DMS114 treated with DMSO at 0.1 percent for 48 hours (cell line): ENCODE data around the gene XRCC5.
"Not testable (repeated sequence)": the region's sequence is repeated elsewhere in the genome, so short reads cannot be mapped to it uniquely, and the experiment has no call there.

Experiments
- DNase-seq: peaks from one replicate; lab custom pipeline; 2025; ENCODE audit not compliant: unreplicated experiment; lab: John Stamatoyannopoulos, UW

Gene XRCC5

GRCh38 chr2:216116418-216116817 lies 7.3 kb downstream of the XRCC5 start:
- DNase-seq = no peak

DNA sequence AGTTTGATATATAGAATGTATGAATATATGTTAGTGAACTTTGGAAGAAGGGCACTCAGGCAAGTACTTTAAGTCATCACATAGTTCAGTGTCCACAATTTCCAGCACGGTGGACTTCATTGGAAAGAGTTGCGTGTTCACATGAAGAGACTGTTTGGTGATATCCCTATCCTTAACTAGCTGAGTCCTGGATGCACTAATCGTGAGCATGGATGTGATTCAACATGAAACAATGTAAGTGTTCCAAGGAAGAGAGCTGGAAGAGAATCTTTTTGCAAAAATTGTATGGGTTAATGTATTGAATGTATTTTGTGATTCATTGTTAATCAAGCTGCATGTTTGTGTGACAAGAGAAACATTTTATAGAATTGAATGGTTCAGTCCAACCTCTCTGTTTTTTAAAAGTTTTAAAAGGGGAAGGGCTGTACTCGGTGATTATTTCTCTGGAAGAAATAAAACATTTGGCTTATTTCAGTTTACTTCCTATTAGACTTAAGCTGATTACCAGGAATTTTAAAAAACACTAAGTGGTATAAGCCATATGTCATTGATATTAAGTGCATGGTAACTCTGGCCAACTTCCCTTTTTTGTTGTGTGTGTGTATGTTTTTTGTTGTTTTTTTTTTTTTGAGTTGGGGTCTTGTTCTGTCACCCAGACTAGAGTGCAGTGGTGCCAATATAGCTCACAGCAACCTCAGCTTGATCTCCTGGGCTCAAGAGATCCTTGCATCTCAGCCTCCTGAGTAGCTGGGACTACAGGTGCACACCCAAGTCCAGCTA lies 8.6 kb downstream of the XRCC5 start:
- no peak for DNase-seq

- DNase-seq = no peak
Observed at GRCh38 chr2:216118474-216118873, 9.3 kb downstream of the XRCC5 start.

- no peak for DNase-seq
Observed at GRCh38 chr2:216119146-216119545, 10.0 kb downstream of the XRCC5 start.

GRCh38 chr2:216119986-216120385 lies 10.8 kb downstream of the XRCC5 start:
- no peak for DNase-seq

- no peak for DNase-seq
Observed at GRCh38 chr2:216121255-216121654, 12.1 kb downstream of the XRCC5 start.

GRCh38 chr2:216126943-216127342 lies 17.8 kb downstream of the XRCC5 start:
- DNase-seq = no peak

DNA sequence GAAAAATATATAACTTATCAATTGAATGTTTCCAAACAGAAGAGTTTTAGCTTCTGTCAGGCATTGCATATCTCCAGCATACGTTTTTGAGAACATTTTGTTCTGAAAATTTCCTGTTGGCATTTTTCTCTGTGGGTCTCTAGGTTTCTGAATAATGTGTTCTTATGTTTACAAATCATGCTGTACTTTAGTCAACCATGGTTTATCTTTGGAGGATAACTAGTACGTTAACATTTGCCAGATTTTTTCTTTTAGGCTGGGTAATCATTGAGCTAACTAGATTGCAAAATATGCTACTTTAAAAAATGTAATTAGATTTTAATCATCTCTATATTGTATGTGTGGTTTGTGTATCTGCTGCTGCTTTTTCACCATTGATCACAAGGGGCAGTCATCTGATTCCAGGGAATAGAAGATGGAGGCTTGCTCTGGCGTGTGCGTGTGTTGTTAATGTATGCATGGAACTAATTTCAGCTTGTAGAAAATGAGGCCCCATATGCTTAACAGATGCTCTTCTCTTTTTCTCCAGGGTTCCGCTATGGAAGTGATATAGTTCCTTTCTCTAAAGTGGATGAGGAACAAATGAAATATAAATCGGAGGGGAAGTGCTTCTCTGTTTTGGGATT lies 21.3 kb downstream of the XRCC5 start:
- DNase-seq = no peak

- no peak for DNase-seq
Observed at GRCh38 chr2:216131175-216131926, 22.2 kb downstream of the XRCC5 start.

DNA sequence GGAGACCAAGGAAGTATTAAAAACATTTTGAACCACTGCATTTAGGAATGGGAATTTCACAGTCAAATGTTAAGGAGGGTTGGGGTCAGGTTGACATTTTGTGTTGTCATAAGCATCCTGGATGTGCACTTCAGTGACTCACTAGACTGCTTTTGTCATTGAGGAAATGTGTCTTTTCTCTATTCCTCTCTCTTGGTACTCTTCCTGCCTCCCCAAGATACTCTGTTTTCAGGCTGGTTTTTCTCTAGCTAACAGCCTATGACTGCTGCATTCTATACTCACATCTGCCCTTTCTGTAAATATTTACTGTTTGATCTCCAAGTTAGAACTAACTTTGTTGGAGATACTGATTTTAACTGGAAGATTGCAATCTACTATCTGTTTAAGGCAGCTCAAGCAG lies 23.4 kb downstream of the XRCC5 start:
- DNase-seq = no peak

DNA sequence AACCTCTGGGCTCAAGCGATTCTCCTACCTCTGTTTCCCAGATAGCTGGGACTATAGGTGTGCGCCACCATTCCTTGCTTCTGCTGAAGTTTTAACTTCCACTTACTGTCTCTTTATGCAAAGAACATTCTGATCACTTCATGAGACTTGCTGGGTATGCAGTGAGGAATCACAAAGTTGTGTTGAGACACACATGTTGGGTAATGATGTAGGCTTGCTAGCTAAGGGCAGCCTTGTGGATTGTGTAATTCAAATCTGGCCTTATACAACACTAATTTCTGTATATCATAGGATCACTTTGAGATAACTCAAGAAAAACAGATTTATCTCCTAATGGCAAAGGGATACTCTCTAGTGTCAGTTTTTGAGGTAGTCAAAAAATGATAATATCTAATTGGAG lies 24.2 kb downstream of the XRCC5 start:
- DNase-seq = no peak

GRCh38 chr2:216134958-216135541 lies 25.9 kb downstream of the XRCC5 start:
- DNase-seq = no peak

DNA sequence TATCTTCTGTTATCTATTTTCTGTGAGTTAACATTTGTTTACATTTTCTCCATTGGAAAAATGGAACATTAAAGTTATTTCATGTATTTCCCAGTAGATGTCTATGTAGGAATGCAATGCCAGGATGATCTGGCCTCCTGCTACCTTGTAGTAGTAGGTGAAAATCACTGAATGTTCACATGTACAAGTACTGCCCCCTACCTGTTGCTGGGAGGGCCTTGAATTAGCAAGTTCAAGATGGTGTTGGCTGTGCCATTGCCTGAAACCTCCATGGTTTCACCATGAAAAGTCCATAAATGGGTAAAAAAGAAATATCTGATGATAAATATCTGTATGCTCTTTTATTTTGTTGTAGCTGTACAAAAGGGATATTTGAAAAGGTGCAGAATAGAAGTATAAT lies 30.7 kb downstream of the XRCC5 start:
- DNase-seq = no peak

DNA sequence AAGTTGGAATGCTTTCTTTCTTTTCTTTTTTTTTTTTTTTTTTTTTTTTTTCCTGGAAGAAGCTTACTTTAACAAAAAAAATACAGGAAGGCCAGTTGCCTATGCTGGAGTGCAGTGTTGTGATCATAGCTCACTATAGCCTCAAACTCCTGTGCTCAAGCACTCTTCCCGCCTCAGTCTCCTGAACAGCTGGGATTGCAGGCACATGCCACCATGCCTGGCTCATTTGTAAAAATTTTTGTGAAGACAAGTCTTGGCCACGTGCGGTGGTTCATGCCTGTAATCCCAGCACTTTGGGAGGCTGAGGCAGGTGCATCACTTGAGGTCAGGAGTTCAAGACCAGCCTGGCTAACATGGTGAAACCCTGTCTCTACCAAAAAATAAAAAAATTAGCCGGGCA lies 32.4 kb downstream of the XRCC5 start:
- DNase-seq = not testable (repeated sequence)

- no peak for DNase-seq
Observed at GRCh38 chr2:216142540-216142939, 33.4 kb downstream of the XRCC5 start.

GRCh38 chr2:216144372-216144771 lies 35.2 kb downstream of the XRCC5 start:
- DNase-seq = no peak

DNA sequence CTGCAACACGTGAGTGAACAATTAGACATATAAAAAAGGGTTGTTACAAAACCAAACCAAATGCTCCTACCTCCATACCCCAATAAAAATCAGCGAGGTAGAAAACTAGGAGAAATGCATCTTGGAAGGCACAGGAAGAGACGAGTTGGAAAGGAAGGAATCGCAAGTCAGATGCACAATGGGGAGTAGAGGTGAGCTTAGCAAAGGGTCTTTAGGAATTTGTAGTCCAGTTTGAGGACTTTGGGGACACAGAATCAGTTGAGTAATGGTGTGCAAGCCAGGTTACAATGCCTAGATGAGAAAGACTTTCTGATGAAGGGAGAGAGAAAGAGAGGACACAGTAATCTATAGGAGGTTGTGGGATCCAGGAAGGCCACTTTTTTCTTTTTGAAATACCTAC lies 35.7 kb downstream of the XRCC5 start:
- DNase-seq = no peak

DNA sequence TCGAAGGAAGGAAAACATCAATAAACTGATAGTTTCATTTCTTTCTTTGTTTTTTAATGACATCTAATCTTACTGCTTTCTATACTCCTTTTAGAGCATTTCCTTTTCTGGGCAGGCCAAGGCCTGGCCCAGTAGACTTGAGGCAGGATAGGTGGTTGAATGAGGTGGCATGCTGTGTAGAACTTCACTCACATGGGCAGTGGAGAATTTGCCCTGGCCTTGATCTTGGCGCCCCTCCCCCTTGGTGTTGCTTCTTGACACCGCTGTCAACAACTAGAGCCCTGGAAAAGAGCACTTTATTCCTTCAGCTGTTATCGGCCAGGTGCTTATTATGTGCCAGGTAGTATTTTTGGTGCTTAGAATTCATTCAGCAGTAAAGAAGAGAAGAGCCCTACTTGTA lies 37.4 kb downstream of the XRCC5 start:
- no peak for DNase-seq

DNA sequence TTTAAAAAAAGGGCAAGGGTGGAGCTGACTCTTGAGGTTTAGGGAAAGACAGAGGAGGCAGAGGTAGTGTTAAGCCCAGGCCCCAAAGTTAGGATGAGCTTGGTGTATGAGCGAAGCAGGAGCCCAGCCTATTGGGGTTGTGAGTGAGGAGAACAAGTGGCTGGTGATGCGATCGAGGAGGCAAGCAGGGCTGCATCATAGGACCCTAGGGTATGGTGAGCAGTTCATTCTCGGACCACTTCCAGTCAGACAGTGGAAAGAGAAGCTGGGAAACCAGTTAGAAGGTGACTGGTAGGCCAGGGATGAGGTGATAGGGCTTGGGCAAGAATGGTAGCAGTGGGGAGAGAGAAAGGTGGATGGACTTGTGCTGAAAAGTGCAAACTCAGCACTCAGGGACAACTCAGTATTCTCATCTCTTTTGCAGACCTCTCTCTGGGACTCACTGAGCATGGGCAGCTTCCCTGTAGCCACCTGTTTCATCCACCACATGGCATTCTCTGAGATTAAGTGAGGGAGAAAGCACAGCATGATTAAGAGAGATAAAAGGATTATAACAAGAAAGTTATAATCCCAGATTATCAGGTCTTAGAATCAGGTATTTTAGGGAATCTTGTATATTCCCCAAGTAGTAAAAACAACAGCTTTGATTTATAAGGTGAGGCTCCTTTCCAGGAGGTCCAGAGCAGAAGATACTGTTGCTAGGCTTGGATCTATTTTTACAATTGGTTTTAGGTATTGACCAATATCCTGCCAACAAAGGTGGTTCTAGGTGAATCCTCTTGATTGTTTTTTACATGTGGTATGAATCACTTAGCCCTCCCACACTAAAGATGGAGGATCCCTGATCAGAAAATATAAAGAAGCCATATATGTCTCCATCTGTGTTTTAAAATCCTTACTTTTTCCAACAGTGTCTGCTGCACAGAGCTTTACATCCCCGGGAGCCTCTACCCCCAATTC lies 38.3 kb downstream of the XRCC5 start:
- DNase-seq = no peak

DNA sequence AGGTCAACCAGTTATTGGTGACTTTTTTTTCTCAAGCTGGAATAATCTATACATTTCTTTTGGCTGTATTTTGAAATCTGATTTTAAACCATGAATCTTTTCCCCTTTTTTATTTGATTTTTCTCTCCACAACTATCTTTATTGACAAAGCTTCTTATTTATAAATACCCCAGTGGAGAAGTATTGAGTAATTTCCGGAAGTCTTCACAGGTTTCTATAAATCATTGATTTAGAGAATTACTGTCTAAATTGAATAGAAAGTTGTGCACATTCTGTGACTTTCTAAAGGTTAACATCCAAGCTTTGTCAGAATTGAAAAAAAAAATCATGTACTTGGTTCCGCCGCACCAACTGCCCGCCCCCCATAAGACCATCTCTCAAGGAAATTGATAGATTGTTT lies 39.8 kb downstream of the XRCC5 start:
- no peak for DNase-seq

GRCh38 chr2:216149741-216150140 lies 40.6 kb downstream of the XRCC5 start:
- DNase-seq = no peak
